Measurements from ENCODE around the gene EDIL3. TPM values are rescaled to one million over a fixed set of nuclear protein-coding genes. Genes with fewer than 3 reads are reported as not detected.

EDIL3 gene
- total RNA-seq, 1 experiment from 2014 or later: 0.32 TPM

DNA sequence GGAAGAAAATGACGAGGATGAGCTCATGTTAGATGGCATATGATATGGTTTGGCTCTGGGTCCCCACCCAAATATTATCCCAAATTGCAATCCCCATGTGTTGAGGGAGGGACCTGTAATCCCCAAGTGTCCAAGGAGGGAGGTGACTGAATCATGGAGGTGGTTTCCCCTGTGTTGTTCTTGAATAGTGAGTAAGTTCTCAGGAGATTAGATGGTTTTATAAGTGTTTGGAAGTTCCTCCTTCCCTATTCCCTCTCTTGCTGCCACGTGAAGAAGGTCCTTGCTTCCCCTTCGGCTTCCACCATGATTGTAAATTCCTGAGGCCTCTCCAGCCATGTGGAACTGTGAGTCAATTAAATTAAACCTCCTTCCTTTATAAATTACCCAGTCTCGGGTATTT lies 10.1 kb downstream of the EDIL3 start (continued):
- TF ChIP-seq YY1 (IDR thresholded peaks at IDR 0.05; ENCODE audit: extremely low read depth, insufficient replicate concordance, low read depth, low read length) (no peak), JUND (IDR thresholded peaks at IDR 0.05) (no peak), ZFX (IDR thresholded peaks at IDR 0.05) (no peak), POLR2A (IDR thresholded peaks at IDR 0.05; ENCODE audit: borderline replicate concordance, extremely low read depth, insufficient read depth, insufficient read length) (no peak)

GRCh38 chr5:84373506-84373905 lies 11.2 kb downstream of the EDIL3 start:
- no peak for TF ChIP-seq CBX3 (IDR thresholded peaks at IDR 0.05; ENCODE audit: low read depth)
- TF ChIP-seq EGR1 (IDR thresholded peaks at IDR 0.05; ENCODE audit: low read depth): no peak
- no peak for TF ChIP-seq POLR2A (IDR thresholded peaks at IDR 0.05; ENCODE audit: borderline replicate concordance, extremely low read depth, insufficient read depth, insufficient read length)
- no peak for TF ChIP-seq TCF7L2 (IDR thresholded peaks at IDR 0.05; ENCODE audit: borderline replicate concordance, extremely low read depth, insufficient read depth, insufficient read length)
- TF ChIP-seq, protein P1, sequence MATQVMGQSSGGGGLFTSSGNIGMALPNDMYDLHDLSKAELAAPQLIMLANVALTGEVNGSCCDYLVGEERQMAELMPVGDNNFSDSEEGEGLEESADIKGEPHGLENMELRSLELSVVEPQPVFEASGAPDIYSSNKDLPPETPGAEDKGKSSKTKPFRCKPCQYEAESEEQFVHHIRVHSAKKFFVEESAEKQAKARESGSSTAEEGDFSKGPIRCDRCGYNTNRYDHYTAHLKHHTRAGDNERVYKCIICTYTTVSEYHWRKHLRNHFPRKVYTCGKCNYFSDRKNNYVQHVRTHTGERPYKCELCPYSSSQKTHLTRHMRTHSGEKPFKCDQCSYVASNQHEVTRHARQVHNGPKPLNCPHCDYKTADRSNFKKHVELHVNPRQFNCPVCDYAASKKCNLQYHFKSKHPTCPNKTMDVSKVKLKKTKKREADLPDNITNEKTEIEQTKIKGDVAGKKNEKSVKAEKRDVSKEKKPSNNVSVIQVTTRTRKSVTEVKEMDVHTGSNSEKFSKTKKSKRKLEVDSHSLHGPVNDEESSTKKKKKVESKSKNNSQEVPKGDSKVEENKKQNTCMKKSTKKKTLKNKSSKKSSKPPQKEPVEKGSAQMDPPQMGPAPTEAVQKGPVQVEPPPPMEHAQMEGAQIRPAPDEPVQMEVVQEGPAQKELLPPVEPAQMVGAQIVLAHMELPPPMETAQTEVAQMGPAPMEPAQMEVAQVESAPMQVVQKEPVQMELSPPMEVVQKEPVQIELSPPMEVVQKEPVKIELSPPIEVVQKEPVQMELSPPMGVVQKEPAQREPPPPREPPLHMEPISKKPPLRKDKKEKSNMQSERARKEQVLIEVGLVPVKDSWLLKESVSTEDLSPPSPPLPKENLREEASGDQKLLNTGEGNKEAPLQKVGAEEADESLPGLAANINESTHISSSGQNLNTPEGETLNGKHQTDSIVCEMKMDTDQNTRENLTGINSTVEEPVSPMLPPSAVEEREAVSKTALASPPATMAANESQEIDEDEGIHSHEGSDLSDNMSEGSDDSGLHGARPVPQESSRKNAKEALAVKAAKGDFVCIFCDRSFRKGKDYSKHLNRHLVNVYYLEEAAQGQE (IDR thresholded peaks at IDR 0.05; ENCODE audit: low read depth): no peak
- no peak for TF ChIP-seq FOSL1 (IDR thresholded peaks at IDR 0.05; ENCODE audit: low read depth)
- TF ChIP-seq YY1 (IDR thresholded peaks at IDR 0.05; ENCODE audit: extremely low read depth, insufficient replicate concordance, low read depth, low read length): no peak
- no peak for TF ChIP-seq RAD21 (IDR thresholded peaks at IDR 0.05; ENCODE audit: low read depth)
- H3K4me3 ChIP-seq (replicated peaks in 1 of 2; ENCODE audit: low read depth in 1 of 2, low read length in 2 of 2): no peak overlapping the region
- POLR2A ChIA-PET: no interaction called here
- H3K9me2 ChIP-seq (ENCODE audit: insufficient read depth): no peaks in the 10 kb centered on the region
- intact Hi-C loops (cut with micrococcal nuclease): no loop called here
- DNase-seq (ENCODE audit: low read depth, low spot score) (no peak), ATAC-seq (no peak)
- no peaks in the 10 kb centered on the region for H4K20me1 ChIP-seq (ENCODE audit: insufficient read depth)
- no peaks in the 10 kb centered on the region for H3K36me3 ChIP-seq (ENCODE audit: control insufficient read depth in 1 of 2, insufficient read depth in 2 of 2, low read length in 2 of 2)
- no peak overlapping the region for H2AFZ ChIP-seq (ENCODE audit: low read depth, low read length, poor library complexity, severe bottlenecking)
- H3K9me3 ChIP-seq (ENCODE audit: control insufficient read depth in 1 of 2, insufficient read depth in 1 of 2, low read depth in 1 of 2, low read length in 2 of 2): no peaks in the 10 kb centered on the region
- RAD21 ChIA-PET (ENCODE audit: low non-redundant PET in 1 of 2, low total read pairs in 2 of 2, uncharacterized antibody in 2 of 2, unreplicated experiment in 2 of 2): no interaction called here
- no TSS peak for BruUV-seq (replicated peaks)
- no peak overlapping the region for H3K27ac ChIP-seq (ENCODE audit: low read depth, low read length)
- H3K4me2 ChIP-seq (ENCODE audit: low read length): no peak overlapping the region
- no peaks in the 10 kb centered on the region for H3K4me1 ChIP-seq (ENCODE audit: control insufficient read depth in 1 of 2, insufficient read depth in 2 of 2, low read length in 2 of 2)
- H3K79me2 ChIP-seq (ENCODE audit: insufficient read depth, low read length): no peaks in the 10 kb centered on the region
- CTCF ChIA-PET: no interaction called here
- H3K27me3 ChIP-seq (ENCODE audit: insufficient read depth, low read length): no peaks in the 10 kb centered on the region
- no peak overlapping the region for H3K9ac ChIP-seq (ENCODE audit: low read length)

Data from HCT116 (cell line).